HUDEP-2 (cell line): ENCODE measurements around the gene CARS1.

Source experiments
- DNase-seq, 76 experiments: peaks; one replicate each; lab custom pipeline; 2025; ENCODE audit not compliant: unreplicated experiment in 76 of 76; lab: John Stamatoyannopoulos, UW

Gene CARS1

DNA sequence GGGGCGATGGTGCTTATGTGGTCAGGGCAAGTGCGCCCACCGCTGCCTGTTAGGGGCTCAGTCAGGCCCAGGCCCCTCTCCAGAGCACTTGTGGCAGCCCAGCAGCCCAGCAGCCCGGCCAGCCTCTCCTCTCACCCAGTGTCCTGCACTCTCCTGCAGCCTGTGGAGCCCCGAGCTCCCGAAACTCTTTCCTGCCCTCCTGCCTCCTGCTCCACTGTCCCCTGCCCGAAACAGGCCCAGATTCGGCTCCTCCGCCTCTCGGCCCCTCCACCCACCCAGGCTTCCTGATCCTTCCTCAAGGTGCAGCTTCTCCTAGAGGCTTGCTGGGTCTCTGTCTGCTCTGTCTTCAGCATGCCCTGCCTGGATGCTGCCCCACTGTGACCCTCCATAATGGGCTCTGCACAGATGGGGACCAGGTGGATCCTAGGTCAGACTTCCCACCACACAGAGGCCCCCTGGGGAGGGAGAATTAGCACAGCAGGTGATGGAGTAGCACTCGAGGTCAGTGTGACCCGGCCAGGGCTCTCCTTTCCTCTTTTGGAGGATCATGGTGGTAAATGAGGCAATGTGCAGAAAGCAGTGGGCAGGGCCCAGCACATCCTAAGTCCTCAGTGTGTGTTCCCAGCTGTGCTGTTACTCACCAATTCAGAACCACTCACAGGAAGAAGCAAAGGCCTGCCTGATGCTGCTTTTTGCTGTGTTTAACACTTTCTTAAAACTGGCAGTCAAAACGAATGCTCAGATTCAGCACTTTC is 46.5 kb downstream of the CARS1 start:
- DNase-seq, result no peak

DNA sequence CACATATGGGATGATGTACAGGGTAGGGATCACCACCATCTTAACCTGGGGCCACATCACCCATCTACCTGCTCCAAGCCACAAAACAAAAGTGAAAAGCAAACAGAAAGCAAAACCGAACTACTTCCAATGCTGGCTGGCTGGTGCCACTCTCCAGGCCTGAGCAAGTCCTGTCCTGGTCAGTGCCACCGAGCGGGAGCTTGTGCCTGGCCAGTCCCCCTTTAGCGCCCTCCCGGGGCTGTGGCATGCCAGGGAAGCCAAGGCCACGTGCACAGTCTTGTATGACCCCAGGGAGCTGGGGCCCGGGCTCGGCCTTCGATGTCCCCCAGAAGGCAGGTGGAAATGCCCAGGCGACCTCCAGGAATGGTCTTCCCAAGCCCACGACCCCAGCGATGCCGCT is 47.2 kb downstream of the CARS1 start:
- DNase-seq, result no peak

DNA sequence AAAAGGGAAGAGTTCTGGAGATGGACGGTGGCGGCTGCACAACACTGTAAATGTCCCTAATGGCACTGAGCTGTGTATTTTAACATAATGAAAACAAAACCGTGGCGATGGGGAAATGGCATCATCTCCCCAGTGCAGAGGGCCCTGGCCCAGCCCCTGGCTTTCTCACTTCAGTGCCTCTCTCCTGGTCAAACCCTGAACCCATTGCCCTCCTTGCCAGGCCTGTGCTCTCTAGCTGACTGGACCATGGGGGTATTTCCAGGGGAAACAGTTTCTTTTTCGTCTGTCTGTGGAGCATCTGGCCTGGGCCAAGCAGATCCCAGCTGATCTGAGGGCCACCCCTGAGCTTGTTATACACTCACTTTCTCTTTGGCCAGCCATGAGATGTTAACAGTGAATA is 47.7 kb downstream of the CARS1 start:
- DNase-seq, result no peak

DNA sequence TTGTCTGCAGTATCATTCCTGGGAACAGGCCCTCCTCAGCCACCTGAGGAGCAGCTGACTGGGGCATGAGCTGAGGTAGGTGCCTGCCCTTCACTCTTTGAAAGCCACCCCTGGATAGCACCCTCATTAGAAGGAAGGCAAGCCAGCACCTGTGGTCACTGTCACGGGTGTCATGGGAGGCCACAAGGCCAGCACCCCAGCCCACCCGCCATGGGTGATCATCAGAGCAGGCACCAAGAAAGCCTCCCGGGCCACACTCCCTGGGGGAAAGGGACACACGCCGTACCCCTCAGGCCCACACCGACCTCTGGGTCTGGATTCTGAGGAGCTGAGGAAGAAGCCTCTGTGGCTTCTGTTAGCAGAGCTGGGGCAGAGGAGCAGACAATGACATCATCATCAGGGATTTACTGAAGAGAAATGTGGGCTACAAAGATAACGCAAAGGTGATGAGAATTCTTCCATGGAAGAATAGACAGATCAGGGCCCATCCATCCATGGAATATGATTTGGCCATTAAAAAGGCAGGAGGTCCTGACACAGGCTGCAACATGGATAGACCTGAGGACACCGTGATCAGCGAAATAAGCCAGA is 48.4 kb downstream of the CARS1 start:
- DNase-seq, result no peak

DNA sequence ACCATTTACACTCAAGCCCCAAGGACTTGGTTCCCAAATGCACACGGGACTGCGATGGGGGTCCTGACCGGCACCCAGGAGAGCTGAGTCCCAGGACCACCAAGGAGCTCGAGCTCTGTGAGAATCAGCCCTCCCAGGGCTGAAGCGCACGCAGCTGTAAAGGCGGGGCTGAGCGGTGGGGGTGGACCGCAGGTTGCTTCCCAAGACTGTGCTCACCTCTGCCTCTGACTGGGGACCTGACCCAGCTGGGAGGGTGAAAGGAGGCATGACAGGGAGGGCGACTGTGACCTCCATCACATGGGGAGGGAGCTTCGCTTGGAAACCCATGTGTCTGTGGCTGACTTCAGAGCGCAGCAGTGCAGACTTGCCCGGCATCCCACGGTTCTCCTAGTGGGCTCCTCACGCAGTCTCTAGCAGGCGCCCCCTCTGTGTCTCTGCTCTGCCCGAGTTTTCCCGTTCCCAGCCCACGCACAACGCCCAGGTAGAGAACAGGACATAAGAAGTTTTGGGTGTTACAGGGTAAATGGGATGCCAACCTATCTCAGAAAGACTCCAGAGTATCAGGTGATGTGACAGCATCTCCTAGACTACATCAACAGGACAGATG is 49.7 kb downstream of the CARS1 start:
- no peak for DNase-seq

DNA sequence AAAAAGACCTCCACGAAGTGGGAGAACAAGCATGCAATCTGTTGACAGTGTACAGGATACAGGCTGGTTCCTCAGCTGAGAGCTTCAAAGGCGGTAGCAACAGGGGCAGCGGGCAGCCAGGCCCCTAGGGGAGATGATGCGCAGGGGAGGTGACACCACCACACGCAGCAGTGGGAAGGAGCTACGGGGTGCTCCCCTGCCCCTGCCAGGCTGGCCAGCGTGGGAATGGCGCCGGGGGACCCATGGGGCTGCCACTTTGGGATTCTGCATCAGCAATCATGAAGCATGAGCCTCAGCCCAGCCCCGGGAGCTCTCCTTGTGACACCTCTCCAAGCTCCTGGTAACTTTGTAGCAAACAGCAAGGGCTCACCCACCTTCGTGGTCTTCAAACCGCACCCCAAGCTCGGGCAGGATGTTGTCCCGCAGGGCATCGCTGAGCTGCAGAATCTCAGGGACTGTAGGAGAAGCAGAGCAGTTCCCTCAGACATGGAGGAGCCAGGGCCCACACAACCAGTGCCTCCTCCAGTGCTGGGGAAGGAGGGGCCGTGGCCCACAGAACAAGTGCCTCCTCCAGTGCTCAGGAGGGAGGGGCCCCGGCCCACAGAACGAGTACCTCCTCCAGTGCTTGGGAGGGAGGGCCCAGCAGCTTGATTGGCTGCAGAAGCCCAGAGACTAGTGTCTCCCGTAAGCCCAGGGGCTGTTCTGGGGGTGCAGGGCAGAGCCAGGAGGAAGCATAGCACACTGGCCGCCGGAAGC is 50.5 kb downstream of the CARS1 start:
- DNase-seq, result peak in 23 of 76 experiments; percentile 9 to 55 (median 26)

DNA sequence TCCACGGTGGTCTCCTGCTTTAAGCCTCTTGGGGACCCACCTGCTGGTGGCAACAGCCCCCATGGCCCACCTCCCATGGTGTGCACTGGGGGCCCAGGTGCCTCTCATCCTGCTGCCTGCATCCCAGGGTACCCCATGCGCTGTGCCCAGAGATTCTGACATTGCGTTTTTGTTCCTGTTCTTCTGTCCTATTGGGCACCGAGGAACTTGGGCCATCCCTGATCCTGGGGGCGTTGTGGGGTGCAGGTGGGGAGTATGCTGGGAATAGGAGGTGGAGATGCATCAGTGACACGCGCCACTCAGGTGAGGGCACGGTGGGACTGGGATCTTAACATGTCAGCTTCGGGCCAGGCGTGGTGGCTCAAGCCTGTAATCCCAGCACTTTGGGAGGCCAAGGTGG is 52.7 kb downstream of the CARS1 start:
- DNase-seq, result no peak

DNA sequence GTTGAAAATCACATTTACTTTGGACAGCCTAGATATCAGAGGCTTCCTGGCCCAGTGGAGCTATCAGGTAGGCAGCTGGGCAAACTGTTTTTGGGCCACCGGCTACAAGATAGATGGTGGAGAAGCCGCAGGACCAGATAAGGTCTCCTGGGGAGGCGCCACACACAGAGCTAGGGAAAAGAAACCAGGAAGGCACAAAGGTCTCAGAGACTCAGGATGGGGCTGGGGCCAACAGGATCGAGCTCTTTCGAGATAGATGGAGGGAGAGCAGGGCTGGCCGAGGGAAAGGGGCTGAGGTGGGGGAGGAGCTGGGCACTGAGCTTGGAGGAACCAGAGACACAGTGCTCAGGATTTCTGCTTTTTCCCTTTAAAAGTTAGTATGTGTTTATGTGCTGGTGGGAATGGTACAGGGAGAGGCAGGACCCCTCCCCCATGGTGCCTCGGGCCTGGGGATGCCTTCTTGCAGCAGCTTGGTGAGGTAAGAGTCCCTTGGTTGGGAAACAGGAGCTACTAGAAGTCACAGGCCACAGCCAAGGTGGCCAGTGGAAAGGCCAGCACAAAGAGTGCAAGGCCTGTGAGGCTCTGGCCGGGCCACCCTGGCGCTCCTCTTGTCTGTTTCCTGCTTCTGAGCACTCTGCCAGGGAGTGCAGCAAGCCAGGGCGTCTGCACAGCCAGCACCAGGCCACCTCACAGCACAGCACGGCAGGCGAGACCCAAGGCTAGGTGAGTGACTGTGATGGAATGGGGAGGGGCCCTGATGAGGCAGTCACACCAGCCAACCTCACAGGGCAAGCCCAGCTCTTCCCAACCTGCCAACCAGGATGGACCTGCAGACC is 53.6 kb downstream of the CARS1 start:
- DNase-seq, result peak in 8 of 76 experiments; percentile 6 to 25 (median 15)

DNA sequence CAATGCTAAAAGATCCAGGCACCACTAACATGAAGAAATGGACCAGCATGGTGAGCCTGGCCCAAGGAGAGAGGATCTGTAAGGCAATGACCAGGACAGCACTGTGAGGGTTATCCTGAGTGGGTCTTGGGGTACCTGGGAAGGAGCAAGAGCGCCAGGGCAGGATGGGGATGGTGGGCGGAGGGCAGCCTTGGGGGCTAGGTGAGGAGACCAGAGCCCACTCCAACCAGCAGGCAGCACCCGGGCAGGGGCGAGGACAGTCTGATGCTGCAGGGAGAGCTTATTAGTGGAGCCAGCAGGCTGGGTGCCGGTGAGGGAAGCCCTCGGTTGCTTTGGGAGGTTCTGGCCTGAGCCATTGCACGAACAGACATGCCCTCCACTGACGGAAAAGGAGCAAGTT is 54.4 kb downstream of the CARS1 start:
- DNase-seq, result no peak

DNA sequence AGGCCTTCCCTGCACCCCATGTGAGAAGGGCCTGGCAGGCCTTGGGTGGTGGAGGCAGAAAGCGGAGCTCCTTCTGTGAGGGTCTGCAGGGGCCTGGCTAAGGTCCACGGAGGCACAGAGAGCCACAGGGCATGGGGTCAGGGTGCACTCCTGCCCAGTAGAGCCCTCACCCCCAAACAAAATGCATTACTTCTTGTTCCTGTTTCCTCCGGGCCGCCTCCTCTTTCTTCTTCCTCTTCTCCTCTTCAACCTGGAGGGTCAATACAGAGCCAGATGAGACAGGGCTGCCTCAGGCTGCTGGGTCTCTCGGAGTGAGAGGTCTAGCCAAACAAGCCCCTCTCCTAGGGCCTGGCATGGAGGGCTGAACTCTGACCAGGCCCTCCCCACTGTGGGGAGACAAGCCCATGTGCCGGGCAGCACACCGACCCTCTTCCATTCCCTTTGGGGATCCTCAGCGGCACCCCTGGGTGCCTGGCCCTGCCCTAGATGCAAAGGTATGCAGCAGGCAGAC is 54.8 kb downstream of the CARS1 start:
- DNase-seq, result no peak

DNA sequence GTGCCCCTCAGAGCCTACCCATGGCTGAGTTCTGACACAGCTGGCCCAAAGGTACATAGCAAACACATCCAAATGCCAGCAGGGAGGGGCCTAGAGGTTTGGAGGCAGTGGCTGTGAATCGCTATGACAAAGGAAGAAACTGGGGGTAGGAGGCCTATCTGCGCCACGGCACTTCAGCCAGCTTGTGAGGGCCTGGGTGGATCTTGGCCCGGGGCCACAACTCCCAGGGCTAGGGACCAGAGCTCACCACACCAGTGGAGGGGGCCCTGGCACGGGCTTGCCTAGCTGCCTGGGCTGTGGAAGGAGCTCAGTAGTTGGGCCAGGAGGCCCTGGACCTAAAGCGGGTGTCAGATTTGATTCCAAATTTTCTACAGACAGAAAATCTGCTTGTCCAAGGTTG is 55.7 kb downstream of the CARS1 start:
- peak in 73 of 76 experiments; percentile 30 to 88 (median 72) for DNase-seq

DNA sequence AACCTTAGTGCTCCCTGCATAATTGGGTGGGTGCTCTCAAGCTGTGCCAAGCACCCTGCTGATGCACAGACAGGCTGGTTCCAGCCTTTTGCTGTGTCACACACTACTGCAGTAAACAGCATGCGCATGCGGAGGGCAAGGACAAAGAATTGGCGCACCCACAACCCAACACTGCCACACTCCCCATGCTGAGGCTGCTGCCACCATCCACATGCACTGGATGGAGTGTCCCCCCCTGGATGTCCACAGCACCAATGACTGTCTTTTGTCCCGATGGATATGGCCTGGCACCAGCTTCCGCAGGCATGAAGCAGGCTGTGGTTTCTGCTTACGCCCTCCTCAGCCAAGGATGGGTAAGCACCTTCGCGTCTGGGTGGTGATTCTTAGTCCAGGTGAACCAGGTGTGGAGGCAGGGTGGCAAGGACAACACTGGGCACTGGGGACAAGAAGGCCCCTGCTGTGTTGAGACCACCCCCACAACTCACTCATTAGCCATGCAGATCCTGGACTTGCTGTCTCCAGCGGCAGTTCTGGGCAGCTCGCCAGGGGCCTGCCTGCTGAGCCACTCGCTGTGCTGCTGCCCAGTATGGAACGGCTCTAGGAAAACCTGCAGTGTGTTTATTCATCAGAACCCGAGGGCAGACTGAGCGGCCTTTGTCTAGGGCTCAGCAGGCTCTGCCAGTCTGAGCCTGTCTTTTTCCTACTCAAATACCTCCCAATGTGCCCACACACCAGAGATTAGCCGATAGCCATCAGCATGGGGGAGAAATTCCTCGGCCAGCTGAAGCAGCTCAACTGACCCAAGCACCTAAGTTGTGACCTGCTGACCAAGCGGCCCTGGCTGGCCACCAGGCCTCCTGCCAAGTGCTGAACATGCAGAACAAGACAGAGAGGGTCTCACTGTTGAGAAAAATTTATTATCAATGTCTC is 56.9 kb downstream of the CARS1 start:
- DNase-seq, result peak in 10 of 76 experiments; percentile 8 to 28 (median 14)

DNA sequence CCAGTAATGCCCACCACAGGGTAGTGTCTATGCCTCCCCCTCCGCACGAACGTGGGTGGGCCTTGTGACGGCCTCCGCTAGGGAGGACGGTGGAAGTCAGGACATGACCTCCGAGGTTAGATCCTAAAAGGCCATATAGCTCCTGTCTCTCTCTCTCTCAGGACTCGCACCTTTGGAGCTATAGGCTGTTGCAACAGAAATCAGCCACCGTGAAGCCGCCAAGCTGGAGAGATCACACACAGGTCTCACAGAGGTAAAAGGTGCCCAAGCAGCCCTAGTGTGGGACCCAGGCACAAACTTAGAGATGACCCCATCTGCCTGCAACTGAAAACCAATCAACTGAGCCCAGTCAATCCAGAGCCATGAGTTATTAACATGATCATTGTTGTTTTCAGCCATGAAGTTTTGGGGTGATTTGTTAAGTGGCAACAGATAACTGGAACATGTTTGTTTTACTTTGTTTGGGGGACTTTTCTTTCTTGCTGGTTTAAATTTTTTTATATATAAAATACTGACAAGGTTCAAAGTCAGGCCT is 57.7 kb downstream of the CARS1 start:
- DNase-seq, result no peak

DNA sequence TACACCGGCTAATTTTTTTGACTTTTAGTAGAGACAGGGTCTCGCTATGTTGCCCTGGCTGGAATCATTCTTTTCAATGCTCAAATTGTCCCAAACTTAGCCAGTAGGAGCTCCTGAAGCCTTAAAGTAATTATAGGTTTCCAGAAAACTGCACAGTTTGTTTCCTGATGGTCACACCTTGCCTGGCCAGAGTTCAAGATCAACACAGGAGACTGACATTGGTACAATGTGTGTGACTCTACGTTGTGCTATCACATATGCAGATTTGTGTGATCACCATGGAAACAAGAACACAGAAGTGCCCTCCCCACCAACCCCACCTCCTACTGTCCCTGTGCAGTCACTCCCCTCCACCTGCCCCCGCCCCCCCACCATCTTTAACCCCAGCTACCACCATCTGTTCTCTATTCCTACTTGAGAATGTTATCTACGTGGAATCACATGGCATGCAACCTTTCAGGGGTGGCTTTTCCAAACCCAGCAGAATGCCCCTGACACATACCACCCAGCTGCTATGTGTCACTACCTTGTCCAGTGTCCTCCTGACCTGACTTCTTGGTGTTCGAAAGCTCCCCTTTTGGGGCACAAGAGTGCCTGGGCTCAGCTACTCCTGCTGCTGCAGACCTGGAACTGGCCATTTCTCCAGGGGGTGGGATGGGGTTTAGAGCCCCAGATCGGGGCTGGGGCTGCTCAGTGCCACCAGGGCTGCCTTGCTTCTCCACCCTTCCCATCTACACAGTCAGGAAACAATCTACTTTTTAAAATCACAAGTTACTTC is 59.0 kb downstream of the CARS1 start:
- peak in 1 of 76 experiments; percentile 4 for DNase-seq

DNA sequence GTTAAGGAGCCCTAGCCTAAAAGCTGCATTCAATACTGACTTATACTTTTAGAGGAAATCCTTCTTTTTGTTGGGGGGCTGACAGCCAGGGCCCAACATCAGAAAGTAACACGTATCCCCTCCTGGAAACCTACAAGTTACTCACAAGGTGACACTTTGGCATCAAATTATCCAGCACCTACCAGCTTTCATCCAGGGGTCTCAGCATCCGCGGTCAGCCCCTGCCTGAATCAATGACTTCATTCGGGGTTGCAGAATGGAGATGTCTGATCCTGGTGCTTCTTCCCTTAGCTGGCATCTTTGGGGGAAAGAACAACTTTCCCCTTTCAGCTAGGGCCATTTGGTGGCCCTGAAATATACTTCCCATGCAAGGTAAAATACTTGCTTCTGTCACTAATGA is 59.8 kb downstream of the CARS1 start:
- no peak for DNase-seq

DNA sequence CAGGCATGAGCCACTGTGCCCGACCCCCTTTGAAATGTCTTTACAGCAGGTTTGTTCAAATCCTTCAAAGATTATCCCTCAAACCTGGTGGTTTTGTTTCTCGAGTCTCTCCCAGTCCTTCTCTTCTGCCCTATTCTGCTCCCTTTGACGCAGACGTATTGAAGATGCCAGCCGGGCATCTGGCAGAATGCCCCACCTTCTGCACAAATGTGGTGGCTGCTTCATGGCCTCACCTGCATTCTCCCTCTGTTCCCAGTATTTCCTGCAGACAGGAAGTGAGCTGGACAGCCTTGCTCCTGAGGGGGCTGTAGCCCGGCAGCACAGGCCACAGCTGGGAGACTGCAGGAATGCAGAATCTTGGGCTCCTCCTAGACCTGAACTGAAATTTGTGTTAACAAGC is 60.2 kb downstream of the CARS1 start:
- DNase-seq, result no peak

DNA sequence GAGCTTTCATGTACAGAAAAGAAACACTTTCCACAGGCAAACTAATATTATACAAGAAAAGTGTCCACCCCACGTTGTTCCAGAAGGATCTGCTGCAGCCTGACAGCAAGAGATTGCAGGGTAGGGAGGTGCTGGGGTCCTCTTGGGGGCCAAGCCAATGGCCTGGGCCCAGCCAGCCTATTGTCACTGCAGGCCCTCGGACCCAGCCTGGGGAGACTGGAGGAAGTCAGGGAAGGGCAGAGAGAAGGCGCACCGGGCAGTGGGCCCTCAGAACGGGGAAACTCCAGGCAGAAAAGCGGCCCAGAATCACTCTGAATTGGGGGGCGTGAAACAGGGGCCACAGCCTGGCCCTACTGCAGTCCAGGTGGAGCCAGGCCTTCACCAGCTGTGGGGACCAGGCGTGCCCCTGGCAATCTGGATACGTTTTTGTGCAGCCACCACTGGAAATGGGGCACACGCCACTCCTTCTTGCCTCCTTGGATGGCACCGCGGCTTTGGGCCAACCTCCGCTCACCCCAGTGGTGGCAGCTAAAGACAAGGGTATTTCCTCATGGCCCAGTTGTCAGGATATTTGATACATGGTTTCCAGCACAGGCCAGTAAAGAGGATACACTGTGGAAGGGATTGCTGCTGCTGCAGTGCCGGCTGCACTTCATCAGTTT is 61.2 kb downstream of the CARS1 start:
- no peak for DNase-seq
